ENCODE results near the gene YWHAH. TPM values are rescaled to one million over a fixed set of nuclear protein-coding genes. Genes with fewer than 3 reads are reported as not detected.

The YWHAH gene
- total and polyA plus RNA-seq, 9 of the 15 experiments (the other 6 are each of a cell fraction or from before 2014, with no cell fraction given), result 32.0 to 177 (median 114) TPM

DNA sequence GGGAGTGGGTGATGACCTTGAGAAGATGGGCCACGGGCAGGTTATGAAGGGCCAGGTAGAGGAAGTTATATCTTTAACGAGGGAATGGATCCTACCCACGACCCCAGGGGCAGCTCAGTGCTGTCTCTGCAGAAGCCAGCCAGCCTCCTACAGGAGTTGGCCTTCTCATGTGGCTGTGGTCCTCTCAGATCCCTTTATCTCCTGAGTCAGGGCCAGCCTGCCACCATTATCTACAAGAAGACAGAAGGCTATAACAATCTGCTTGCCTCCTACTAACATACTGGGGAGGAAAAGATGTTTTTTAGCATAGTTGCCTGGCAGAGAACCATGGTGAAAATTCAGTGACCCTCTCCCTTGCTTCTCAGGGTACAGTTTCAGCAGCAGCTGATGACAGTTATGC is 7.0 kb upstream of the YWHAH start (continued):
- TF ChIP-seq YY1 (IDR thresholded peaks at IDR 0.05; ENCODE audit: borderline replicate concordance in 1 of 3, control insufficient read depth in 1 of 3, extremely low read depth in 1 of 3, insufficient read depth in 3 of 3, insufficient read length in 1 of 3, insufficient replicate concordance in 2 of 3, low read depth in 1 of 3, low read length in 2 of 3) (no peak), TEAD1 (CRISPR knock-in tag; IDR thresholded peaks at IDR 0.05) (no peak), ZNF583 (CRISPR knock-in tag; IDR thresholded peaks at IDR 0.05) (no peak), NFIC (IDR thresholded peaks at IDR 0.05) (peak; percentile 86), SMARCE1 (IDR thresholded peaks at IDR 0.05) (peak; percentile 74; the same call in 1 of the 2 replicates), ZKSCAN1 (IDR thresholded peaks at IDR 0.05; ENCODE audit: low read depth, low read length) (no peak), ZNF24 (IDR thresholded peaks at IDR 0.05) (no peak), EP300 (IDR thresholded peaks at IDR 0.05; ENCODE audit: low read length) (peak; percentile 75; the same call in 1 of the 2 replicates), RBM17 (IDR thresholded peaks at IDR 0.05; ENCODE audit: borderline replicate concordance, low read depth, low read length) (no peak), ZC3H11A (IDR thresholded peaks at IDR 0.05; ENCODE audit: low read depth, low read length) (no peak), CBFA2T2 (conservative IDR thresholded peaks at IDR 0.05) (peak; percentile 95), MAFK (IDR thresholded peaks at IDR 0.05; ENCODE audit: low read length) (no peak), HLTF (IDR thresholded peaks at IDR 0.05) (no peak), WHSC1 (IDR thresholded peaks at IDR 0.05; ENCODE audit: low read length) (no peak), ELF1 (tag; IDR thresholded peaks at IDR 0.05) (no peak), ZNF589 (CRISPR knock-in tag; IDR thresholded peaks at IDR 0.05; ENCODE audit: low read depth) (no peak), ZNF263 (CRISPR knock-in tag; IDR thresholded peaks at IDR 0.05; ENCODE audit: borderline replicate concordance) (no peak), ZNF212 (CRISPR knock-in tag; IDR thresholded peaks at IDR 0.05) (no peak), CBX5 (IDR thresholded peaks at IDR 0.05; ENCODE audit: borderline replicate concordance, low read depth) (no peak), LEF1 (IDR thresholded peaks at IDR 0.05) (peak; percentile 45; the same call in 1 of the 2 replicates), NR4A1 (CRISPR knock-in tag; IDR thresholded peaks at IDR 0.05) (no peak), NR4A1 (tag; IDR thresholded peaks at IDR 0.05) (no peak), ZNF431 (CRISPR knock-in tag; IDR thresholded peaks at IDR 0.05) (no peak), CREB1 (IDR thresholded peaks at IDR 0.05) (0 out of 2 replicates have a peak, but pooled peaks have one; percentile 30), CREB1 (CRISPR knock-in tag; IDR thresholded peaks at IDR 0.05) (no peak), CTBP1 (IDR thresholded peaks at IDR 0.05; ENCODE audit: borderline replicate concordance) (0 out of 2 replicates have a peak, but pooled peaks have one; percentile 52), ZFX (CRISPR knock-in tag; IDR thresholded peaks at IDR 0.05) (no peak), ZNF644 (tag; IDR thresholded peaks at IDR 0.05; ENCODE audit: low read depth) (0 out of 2 replicates have a peak, but pooled peaks have one; percentile 26), ZNF717 (CRISPR knock-in tag; IDR thresholded peaks at IDR 0.05) (no peak)
- TF ChIP-seq, protein P1, sequence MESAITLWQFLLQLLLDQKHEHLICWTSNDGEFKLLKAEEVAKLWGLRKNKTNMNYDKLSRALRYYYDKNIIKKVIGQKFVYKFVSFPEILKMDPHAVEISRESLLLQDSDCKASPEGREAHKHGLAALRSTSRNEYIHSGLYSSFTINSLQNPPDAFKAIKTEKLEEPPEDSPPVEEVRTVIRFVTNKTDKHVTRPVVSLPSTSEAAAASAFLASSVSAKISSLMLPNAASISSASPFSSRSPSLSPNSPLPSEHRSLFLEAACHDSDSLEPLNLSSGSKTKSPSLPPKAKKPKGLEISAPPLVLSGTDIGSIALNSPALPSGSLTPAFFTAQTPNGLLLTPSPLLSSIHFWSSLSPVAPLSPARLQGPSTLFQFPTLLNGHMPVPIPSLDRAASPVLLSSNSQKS (CRISPR knock-in tag; IDR thresholded peaks at IDR 0.05), result no peak
- TF ChIP-seq, protein P2, sequence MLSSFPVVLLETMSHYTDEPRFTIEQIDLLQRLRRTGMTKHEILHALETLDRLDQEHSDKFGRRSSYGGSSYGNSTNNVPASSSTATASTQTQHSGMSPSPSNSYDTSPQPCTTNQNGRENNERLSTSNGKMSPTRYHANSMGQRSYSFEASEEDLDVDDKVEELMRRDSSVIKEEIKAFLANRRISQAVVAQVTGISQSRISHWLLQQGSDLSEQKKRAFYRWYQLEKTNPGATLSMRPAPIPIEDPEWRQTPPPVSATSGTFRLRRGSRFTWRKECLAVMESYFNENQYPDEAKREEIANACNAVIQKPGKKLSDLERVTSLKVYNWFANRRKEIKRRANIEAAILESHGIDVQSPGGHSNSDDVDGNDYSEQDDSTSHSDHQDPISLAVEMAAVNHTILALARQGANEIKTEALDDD (IDR thresholded peaks at IDR 0.05), result no peak
- TF ChIP-seq, protein P3, sequence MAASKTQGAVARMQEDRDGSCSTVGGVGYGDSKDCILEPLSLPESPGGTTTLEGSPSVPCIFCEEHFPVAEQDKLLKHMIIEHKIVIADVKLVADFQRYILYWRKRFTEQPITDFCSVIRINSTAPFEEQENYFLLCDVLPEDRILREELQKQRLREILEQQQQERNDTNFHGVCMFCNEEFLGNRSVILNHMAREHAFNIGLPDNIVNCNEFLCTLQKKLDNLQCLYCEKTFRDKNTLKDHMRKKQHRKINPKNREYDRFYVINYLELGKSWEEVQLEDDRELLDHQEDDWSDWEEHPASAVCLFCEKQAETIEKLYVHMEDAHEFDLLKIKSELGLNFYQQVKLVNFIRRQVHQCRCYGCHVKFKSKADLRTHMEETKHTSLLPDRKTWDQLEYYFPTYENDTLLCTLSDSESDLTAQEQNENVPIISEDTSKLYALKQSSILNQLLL (CRISPR knock-in tag; IDR thresholded peaks at IDR 0.05; ENCODE audit: borderline replicate concordance), result no peak
